ENCODE data around the gene PRKACA. TPM values are rescaled to one million over a fixed set of nuclear protein-coding genes. Genes with fewer than 3 reads are reported as not detected.

The PRKACA gene
- total RNA-seq, 1 experiment from 2014 or later = 25.6 TPM

DNA sequence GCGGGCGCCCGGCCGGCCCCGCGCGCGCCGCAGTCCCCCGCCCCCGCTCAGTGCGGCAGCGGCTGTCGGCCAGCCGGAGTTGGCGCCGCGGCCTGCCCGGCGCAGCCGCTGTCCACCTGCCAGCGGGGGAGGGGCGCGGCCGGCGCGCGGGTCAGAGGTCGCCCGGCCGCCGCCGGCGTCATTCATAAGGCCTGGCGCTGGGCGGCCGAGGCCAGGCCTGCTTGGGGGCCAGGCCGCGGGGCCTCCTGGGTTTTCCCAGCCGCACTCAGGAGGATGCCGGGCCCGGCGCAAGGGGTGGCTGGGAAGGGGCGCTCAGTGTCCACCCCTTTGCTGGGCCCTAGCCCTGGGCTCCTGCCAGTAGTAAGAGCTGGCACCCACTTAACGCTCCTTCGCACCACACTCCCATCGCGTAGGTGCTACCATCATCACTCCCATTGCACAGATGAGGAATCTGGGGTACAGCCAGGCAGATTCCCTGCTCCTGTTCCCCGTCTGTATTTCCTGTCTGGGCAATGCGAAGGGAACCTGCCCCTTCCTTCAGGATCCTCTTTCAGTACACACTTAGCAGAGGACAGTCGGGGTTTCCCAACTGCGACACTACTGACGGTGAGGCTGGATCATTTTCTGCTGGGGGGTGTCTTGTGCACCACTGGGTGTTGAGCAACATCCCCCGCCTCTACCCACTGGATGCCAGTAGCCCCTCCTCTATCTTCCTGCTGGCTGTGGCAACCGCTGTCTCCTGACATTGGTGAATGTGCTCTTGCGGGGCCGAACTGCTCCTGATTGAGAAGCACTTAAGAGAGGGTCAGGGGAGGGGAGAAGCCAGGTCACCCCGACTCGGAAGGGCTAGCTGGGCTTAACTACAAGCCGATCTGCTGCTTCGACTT lies 846 bp upstream of the PRKACA start:
- DNase-seq (ENCODE audit: low read depth) = no peak

DNA sequence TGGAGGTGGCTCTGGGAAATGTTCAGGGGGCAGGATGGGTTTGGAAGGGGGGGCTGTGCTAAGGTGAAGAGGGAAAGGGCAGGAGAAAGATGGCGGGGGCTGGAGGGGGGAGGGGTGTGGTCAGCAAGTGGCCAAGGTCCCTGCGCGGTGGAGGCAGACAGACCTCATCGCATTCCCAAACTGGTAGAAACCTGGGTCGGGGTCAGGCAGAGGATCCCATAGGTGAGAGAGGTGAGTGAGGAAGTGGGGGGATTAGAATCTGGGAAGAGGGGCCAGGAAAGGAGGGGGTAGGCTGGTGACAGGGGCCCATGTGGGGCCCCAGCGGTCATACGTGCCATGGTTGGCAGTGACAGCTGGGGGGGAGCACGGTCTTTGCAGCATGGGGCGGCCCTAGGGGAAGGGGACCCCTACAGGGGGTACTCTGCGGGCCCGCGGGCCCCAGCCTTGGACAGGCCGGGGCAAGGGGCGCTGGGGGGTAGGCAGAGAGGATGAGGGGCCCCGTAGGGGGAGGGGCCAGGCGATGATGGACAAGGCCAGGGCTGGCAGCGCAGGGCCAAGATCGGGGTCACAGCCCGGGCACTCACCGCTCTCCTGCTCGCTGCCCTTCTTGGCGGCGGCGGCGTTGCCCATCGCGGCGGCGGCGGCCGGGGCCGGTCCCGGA lies 514 bp downstream of the PRKACA start:
- DNase-seq (ENCODE audit: low read depth) = no peak

DNA sequence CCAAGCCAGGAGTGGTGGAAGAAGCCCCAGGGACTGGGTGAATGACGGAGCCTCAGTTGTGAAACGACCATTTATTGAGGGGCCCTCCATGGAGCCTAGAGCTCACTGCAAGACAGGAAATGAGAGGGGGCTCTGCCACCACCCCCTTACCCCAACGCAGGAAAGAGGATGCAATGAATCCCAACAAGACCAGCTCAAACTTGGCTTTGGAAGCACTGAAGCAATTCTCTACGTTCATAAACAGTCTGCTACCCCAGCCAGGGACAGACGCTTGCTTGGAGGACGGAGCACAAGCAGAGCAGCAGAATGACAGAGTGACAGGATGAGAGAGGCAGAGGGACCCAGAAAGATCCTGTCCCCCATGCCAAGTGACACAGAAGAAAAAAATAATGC lies 1.0 kb downstream of the PRKACA start:
- no peak for DNase-seq (ENCODE audit: low read depth)

DNA sequence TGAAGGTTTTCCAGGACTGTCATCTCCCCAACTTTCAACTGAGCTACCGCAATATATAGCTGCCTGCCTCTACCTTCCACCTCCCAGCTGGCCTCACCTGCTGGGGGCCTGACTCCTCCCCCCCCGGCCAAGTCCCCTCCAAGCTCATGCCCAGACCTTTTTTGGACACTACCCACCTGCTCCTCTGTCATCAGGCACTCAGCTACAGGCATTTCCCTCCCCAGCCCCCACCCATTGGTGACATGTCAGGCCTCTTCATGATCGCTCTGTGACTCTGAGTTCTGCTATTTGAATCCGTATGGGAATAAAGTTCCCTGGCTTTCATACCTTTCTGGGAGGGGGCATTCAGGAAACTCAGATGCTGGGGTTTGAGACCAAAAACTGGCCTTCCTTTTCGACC lies 1.8 kb downstream of the PRKACA start:
- DNase-seq (ENCODE audit: low read depth) = no peak

DNA sequence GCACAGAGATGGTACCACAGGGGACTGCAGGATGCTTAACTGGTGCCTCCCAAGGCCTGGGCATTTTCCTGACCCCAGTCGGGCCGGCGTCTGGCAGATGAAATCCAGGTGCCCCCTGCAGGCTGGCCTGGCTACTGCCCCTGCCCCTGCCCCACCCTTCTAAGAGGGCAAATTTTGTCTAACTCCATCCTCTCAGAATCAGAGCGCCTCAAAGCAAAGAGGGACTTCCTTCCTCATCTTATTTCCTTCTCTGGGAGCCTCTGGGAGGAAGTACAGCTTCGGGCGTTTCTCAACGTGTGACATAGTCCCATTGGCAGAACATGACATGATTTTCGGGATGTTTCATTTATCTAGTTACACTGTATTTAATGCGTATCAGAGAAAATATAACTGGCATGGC lies 2.7 kb downstream of the PRKACA start:
- DNase-seq (ENCODE audit: low read depth) = peak; percentile 21

DNA sequence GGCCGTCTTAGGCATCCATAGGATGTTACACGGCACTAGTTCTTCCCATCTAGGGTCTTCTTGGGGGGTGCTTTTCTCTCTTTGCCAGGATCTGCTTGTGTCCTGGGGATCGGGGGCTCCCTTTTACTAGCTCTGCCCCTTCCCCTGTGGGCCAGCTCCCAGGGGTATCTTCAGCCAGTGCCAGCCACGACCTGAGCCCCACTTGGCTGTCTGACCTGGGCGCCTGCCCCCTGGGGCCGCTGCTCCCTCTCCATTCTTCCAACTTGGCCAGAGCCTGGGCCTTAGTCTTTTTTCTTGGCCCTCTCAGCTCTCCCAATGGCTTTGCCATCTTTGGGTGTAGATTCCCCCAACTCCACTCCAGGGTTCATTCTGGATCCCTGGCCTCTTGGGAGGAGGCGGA lies 3.1 kb downstream of the PRKACA start:
- no peak for DNase-seq (ENCODE audit: low read depth)

DNA sequence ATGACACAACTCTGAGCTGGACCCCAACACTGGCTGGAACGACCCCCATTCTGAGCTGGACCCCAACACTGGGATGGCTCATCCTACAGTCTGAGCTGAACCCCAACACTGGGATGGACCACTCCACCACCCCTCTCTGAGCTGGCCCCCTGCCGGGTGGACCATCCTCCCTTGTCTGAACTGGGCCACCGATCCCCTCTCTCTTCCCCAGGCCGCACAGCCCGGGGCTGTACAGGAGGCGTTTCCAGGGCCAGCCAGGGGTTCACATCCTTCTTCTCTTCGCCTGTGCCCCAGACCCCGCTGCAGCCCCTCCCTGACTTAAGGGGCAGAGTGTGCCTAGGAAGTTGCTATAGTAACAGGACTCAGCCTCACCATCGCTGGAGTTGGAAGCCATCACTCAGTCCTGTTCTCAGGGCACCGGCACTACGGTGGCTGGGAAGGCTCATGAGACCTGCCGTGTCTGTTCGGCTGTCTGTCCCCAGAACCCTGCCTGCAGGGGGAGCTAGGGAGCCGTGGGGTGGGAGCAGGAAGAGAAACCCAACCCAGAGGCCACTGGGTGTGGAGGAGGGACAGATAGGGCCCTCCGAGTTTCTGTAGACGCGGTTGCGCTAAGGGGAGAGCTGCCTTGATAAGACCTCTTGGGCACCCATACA lies 3.7 kb downstream of the PRKACA start:
- no peak for DNase-seq (ENCODE audit: low read depth)

DNA sequence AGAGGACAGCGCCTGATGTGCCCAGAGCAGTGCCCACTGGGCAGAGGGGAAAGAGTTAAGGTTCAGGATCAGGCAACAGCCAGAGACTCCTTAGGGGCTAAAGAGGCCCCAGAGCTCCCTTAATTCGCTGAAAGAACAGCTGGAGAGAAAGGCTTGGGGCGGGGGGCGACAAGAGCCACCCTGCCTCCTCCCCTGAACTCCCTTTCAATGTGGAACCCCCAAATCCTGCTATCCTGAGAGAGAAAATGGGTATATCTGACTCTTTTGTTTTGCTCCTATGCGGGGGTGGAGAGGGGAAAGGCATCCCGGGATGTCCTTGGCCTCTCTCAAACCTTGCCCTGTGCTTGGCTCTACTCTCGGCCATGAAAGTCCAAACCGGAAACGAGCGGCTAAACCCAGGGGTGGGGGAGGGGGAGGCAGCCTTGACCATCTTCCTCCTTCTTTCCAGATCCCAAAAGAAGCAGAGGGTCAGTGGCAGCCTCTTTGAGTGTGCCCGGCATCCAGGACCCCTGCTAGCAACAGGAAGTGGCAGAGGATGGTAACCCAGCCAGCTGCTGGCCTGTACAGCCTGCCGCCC lies 4.7 kb downstream of the PRKACA start:
- DNase-seq (ENCODE audit: low read depth) = no peak

DNA sequence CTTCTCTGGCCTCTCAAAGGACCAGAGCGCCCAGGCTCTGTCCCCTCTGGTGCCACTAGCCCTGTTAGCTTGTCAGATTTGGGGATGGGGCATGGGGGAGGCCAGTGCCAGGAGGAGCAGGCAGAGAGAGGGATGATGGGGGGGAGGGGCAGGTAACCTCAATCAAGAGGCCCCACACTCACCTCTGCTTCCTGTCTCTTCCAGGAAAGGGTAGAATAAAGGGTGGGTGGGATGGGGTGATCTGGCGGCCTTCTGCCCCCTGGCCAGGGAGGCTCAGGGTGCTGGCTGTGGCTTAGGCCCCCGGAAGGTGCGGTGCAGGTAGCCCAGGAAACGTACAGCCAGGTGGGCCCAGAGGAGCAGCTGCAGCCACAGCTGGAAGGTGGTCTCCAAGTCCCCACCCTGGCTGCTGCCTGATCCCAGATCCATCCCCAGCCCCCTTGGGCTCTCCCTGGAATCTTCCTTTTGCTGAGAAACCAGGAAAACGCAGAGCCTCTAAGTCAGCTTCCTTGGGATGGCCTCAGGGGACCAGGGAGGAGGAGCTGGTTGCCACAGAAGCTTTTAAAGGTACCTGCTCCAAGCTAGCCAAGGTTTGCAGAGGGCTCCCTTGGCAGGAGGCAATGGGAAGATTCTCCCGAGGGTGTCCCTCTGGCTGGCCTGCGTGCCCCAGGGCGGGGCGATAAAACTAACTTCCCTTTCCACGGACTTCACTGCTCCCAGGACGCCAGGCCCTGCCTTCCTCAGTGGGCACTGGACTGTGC lies 5.3 kb downstream of the PRKACA start:
- no peak for DNase-seq (ENCODE audit: low read depth)

DNA sequence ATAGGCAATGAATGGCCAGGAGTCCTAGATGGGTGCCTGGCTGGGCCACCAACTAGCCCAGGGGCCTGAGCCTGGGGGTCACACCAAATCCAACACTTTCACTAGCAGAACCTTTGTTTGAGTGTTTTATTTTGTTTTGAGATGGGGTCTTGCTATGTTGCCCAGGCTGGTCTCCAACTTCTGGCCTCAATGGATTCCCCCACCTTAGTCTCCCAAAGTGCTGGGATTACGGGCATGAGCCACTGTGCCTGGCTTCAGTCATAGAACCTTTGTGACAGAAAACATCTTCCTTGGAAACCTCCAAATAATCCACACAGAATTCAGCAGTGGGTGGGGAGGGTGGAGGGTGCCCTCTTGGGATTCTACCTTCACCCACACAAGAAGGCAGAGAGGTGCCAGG lies 6.1 kb downstream of the PRKACA start:
- no peak for DNase-seq (ENCODE audit: low read depth)

DNA sequence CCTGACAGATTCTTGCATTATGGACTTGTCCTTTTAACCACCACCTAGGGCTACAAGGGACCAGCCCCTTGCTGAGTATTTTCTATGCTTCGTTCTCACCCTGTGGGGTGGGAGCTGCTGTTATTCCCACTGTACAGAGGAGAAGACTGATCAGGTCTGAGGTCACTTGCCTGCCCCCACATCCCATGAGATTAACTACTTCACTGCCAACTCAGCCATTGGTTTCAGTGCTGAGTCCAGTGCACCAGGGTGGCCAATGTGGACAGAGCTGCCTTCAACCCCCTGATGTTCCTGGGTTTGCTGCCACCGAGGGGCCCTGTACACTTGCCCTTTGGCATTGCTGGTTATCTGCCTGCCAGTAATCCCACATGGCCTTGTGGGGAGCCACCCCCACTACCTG lies 6.9 kb downstream of the PRKACA start:
- DNase-seq (ENCODE audit: low read depth) = no peak

DNA sequence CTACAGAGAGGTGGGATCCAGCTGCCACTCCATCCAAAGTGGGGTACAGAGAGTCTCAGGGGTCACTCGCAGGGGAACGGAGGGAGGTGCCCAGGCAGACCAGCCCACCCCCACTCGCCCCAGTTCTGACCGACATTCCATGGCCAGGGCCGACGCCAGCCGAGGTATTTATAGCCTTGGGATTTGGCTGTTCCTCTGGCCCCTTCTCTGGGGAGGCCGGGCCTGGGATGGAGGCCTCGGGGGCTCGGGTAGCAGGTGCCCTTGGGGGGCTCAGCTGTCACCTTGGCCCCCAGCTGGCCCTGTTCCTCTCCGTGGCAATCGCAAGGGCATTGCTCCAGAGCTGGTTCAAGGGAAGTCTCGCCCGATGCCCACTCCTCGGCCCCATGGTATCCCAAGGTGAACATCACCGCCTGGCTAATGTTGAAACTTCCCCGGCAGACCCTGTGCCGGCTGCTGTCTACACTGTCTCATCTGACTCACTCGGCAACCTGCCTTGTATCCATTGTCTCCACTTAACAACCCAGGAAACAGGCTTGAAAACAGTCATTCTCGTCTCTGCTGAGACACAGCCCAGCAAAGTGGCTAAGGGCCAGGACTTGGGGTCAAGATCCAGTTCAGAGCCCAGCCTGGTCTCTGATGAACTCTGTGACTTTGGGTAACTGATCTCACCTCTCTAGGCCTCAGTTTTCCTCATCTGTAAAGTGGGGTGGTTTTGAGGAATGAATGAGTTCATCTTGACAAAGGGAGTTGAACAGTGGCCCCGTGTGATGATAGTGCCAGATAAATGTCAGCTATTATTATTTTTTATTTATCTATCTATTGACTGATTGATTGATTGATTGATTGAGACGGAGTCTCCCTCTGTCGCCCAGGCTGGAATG lies 9.7 kb downstream of the PRKACA start:
- peak; percentile 43 for DNase-seq (ENCODE audit: low read depth)

DNA sequence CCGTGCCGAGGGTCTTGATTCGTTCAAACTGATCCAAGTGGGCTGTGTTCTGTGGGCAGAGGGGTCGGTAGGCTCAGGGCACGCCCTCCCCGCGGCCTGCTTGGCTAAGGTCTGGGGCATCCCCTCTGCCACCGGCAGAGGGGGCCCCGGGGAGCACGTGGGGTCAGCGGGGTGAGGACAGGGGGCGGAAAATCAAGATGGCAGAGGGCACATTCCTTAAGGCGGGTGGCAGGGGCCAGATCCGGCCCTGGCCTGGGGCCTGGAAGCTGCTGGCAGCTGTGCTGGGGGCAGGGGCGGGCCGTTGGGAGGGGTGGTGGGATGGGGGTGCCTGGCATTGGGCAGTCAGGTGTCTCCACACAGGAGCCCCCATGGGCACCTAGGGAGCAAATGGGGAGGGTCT lies 10.7 kb downstream of the PRKACA start:
- no peak for DNase-seq (ENCODE audit: low read depth)

DNA sequence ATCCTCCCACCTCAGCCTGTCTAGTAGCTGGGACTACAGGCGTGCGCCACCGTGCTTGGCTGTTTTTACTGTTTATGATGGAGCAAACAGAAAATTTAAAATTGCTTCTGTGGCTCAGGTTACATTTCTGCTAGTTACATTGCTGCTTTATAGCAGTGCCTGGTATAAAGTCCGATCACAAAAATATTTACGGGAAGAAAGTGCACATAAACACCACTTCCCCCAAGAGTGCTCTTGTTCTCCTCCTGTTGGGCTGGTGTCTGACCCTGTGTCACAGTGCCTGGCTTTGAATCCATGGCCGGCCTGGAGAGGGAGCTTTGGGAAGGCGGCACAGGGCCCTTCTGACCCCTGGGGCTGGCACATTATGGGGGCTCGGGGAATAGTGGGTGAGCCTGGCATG lies 11.9 kb downstream of the PRKACA start:
- DNase-seq (ENCODE audit: low read depth) = no peak

DNA sequence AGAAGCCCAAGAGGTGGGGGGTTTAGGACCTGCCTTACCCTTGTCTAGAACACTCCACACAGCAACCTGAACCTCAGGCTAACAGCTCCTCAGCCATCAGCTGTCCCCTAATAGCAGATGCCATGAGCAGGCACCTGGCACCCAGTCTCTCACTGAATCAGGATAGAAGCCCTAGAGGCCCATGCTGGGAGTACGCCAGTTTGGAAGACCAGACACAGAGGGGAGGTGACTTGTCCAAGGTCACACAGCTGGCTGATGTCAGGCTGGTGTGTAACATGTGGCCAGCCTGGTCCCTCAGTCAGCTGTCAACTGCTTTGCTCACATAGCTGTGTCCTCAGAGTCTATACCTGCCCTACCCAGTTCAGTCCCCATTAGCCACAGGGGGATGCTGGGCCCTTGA lies 14.3 kb downstream of the PRKACA start:
- no peak for DNase-seq (ENCODE audit: low read depth)

DNA sequence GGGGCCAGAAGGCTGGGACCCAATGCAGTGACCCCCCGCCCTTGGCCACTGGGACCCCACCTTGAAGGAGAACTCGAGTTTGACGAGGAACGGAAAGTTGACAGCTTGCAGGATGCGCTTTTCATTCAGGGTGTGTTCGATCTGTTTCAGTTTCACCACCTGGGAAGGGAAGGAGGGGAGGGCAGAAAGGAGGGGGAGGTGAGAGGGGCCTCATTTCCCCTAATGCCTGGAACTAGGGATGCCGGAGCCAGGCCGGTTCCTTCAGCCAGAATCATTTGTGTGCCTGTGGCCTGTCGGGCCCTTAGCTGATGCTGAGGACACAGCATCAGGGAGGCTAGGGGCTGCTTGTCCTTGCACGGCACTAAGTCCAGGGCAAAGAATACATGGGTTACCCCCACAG lies 14.8 kb downstream of the PRKACA start:
- no peak for DNase-seq (ENCODE audit: low read depth)

DNA sequence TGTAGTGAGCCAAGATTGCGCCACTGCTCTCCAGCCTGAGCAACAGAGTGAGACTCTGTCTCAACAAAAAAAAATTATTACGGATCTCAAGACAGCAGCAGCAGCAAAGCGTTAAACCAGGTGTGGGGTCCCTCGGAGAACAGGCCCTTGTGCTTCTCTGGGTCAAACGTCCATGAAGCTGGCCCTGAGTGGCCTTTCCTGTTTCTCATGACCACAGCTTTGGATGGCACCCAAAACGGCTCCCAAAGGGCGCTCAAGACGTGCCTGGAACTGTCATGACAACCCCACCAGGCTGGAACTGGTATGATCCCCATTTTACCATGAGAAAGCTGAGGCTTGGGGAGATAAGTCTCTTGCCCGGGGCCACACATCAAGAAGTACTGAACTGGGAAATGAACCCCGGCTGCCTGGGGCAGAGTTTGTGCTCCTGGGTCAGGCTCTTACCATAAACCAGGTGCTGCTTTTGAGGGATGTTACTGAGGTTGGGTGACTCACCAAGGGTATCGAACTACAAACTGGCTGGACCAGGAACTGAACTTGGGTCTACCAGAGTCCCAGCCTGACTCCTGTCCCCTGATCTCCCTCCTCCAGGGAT lies 15.4 kb downstream of the PRKACA start:
- no peak for DNase-seq (ENCODE audit: low read depth)

DNA sequence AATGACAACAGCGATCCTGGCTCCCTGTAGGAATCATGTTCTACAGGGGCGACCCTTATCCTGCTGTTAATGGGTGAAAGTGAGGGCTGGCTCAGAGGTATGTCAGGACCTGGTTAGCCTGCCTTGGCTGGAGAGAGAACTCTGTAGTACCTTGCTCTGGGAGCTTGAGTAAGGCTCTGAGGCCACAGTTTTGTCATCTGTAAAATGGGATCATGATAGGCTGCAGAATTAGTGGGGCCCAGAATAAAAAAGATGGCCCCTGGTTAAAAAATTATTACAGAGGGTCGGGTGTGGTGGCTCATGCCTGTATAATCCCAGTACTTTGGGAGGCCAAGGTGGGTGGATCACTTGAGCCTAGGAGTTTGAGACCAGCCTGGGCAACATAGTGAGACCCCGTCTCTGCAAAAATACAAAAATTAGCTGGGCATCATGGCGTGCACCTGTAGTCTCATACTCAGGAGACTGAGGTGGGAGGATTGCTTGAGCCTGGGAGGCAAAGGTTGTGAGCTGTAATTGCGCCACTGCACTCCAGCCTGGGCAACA lies 16.5 kb downstream of the PRKACA start:
- no peak for DNase-seq (ENCODE audit: low read depth)

DNA sequence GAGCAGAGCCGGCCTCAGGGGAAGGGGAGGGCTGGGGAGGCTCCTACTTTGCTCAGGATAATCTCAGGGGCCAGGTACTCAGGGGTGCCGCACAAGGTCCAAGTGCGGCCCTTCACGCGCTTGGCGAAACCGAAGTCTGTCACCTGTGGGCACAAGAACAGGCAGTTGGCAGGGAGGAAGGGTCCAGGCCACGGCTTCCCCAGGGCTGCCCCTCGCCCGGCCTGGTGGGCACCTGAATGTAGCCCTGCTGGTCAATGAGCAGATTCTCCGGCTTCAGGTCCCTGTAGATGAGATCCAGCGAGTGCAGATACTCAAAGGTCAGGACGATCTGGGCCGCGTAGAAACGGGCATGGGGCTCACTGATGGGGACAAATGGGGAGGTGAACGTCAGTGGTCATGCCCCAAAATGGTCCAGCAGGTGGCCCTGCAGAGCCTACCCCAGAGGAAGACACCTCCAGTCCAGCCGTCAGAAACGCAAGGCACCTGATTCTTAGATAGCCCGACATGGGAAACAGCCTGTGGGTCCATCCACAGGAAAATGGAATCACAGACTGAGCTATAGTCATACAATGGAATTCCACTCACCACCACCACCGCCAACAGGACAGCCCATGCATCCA lies 19.9 kb downstream of the PRKACA start:
- DNase-seq (ENCODE audit: low read depth) = no peak

Data from HT1080 (cell line).